K562 (cell line): ENCODE measurements around the gene ZBTB9. TPM values are rescaled to one million over a fixed set of nuclear protein-coding genes. Genes with fewer than 3 reads are reported as not detected.

Source experiments
- ATAC-seq: fragments of 200-7000 bp; cut with Tn5 transposase; 3 replicates; pipeline ENCODE4 v1.9.1; 2020; ENCODE audit warnings: moderate library complexity
- BruUV-seq: library from RNA; stranded (reverse); fragments of 400-500 nt; replicated peaks from 2 replicates; lab custom pipeline; 2021; lab: Mats Ljungman, UMichigan
- CTCF ChIA-PET: fragments of 300-600 bp; formaldehyde crosslinking; extraction: SDS; loops from one replicate; lab custom pipeline; 2021; ENCODE audit warnings: low intra/inter-chr PET ratio; lab: Yijun Ruan, JAX
- POLR2A ChIA-PET: fragments of 300-600, 350-650 bp; sonication (Branson Sonifier 250); formaldehyde crosslinking; extraction: SDS; loops from one replicate; lab custom pipeline; 2021; ENCODE audit warnings: antibody characterized with exemption, inconsistent platforms; lab: Yijun Ruan, JAX
- DNase-seq, 4 experiments: peaks; one replicate each; pipeline versions ENCODE4 v3.0.0 to v3.0.0-alpha.2; 2011 to 2018; ENCODE audit warnings: low spot score in 3 of 4, mixed read lengths in 3 of 4; ENCODE audit errors: extremely low read depth in 1 of 4
- FAIRE-seq: peaks from 2 replicates; lab custom pipeline; 2011; peaks lifted over from hg19 to GRCh38; lab: Jason Lieb, UNC
- H2AFZ ChIP-seq: 2 replicates; pipeline ENCODE4 v1.6.0; 2011; ENCODE audit warnings: low read depth, low read length, control low read depth, inconsistent platforms
- H3K27ac ChIP-seq: fragments of 200-600 bp; 3 replicates; pipeline ENCODE4 v1.8.0; 2011; ENCODE audit warnings: low read depth, mild to moderate bottlenecking, control low read depth, inconsistent platforms, low read length, moderate library complexity, mixed read lengths; ENCODE audit errors: extremely low read depth
- H3K27me3 ChIP-seq, 2 experiments: fragments of 300-600 bp in 1 of 2; 2 replicates in 1 of 2; 3 replicates in 1 of 2; pipeline versions ENCODE4 v1.6.0 to v1.8.0; 2011; ENCODE audit warnings: inconsistent platforms in 2 of 2, low read length in 2 of 2, mild to moderate bottlenecking in 1 of 2, mixed read lengths in 1 of 2, moderate library complexity in 1 of 2; ENCODE audit not compliant: control insufficient read depth in 2 of 2, insufficient read depth in 2 of 2
- H3K36me3 ChIP-seq: fragments of 300-600 bp; 3 replicates; pipeline ENCODE4 v1.8.0; 2011; ENCODE audit warnings: mild to moderate bottlenecking, low read length, inconsistent platforms; ENCODE audit not compliant: control insufficient read depth, insufficient read depth
- H3K4me1 ChIP-seq, 2 experiments: fragments of 200-600 bp in 1 of 2; replicated peaks in 1 of 2; 2 replicates in 1 of 2; 3 replicates in 1 of 2; pipeline versions ENCODE4 v1.5.1 to v1.8.0; 2011; ENCODE audit warnings: inconsistent platforms in 2 of 2, low read length in 2 of 2, mild to moderate bottlenecking in 1 of 2, mixed read lengths in 1 of 2, moderate library complexity in 1 of 2; ENCODE audit not compliant: control insufficient read depth in 2 of 2, insufficient read depth in 2 of 2
- H3K4me2 ChIP-seq: 2 replicates; pipeline ENCODE4 v1.6.1; 2011; ENCODE audit warnings: low read length, control low read depth, inconsistent platforms, mixed read lengths; ENCODE audit not compliant: insufficient read depth
- H3K4me3 ChIP-seq: fragments of 200-600 bp; sonication (generic), shearing (Covaris generic); 2 replicates; pipeline ENCODE4 v1.5.1; 2016; ENCODE audit warnings: control low read depth, inconsistent platforms
- H3K79me2 ChIP-seq: fragments of 200-600 bp; 3 replicates; pipeline ENCODE4 v1.8.0; 2011; ENCODE audit warnings: low read length, inconsistent platforms; ENCODE audit not compliant: control insufficient read depth, insufficient read depth
- H3K9ac ChIP-seq, 2 experiments: 2 replicates each; pipeline versions ENCODE4 v1.6.0 to v1.6.1; 2011; ENCODE audit warnings: low read depth in 2 of 2, low read length in 2 of 2, control low read depth in 1 of 2, inconsistent platforms in 1 of 2, mild to moderate bottlenecking in 1 of 2, mixed read lengths in 1 of 2; ENCODE audit not compliant: insufficient read depth in 1 of 2
- H3K9me1 ChIP-seq: one replicate; pipeline ENCODE4 v1.6.0; 2011; ENCODE audit warnings: inconsistent platforms, mild to moderate bottlenecking, low read length, moderate library complexity; ENCODE audit not compliant: control insufficient read depth, insufficient read depth
- H3K9me3 ChIP-seq: replicated peaks from 2 replicates; pipeline ENCODE4 v1.5.1; 2011; ENCODE audit warnings: low read depth, low read length, inconsistent platforms; ENCODE audit not compliant: control insufficient read depth, insufficient read depth
- H4K20me1 ChIP-seq: replicated peaks from 2 replicates; pipeline ENCODE4 v1.6.1; 2011; ENCODE audit warnings: low read length, inconsistent platforms, mixed read lengths; ENCODE audit not compliant: control insufficient read depth, insufficient read depth
- BRD4 ChIP-seq: fragments of 200-600 bp; sonication (generic); IDR thresholded peaks from 2 replicates; pipeline ENCODE4 v1.6.1; 2017; ENCODE audit warnings: inconsistent platforms
- CTBP1 ChIP-seq: fragments of 450-650 bp; IDR thresholded peaks from 2 replicates; pipeline ENCODE4 v1.6.1; 2016; ENCODE audit warnings: borderline replicate concordance
- DDX20 ChIP-seq: fragments of 450-650 bp; IDR thresholded peaks from 2 replicates; pipeline ENCODE4 v1.6.1; 2016; ENCODE audit warnings: missing genetic modification characterization, low read depth, mild to moderate bottlenecking, missing compliant biosample characterization, moderate library complexity
- ELF2 ChIP-seq: fragments of 250-450 bp; sonication (Bioruptor Pico); IDR thresholded peaks from 2 replicates; pipeline ENCODE4 v1.5.0; 2021; ENCODE audit warnings: mild to moderate bottlenecking
- POLR2H ChIP-seq: IDR thresholded peaks from 2 replicates; pipeline ENCODE4 v1.6.1; 2016; ENCODE audit warnings: missing genetic modification characterization, low read depth, mild to moderate bottlenecking, control low read depth, missing compliant biosample characterization, moderate library complexity
- TEAD4 ChIP-seq, 2 experiments: sonication (generic) in 1 of 2; formaldehyde crosslinking in 1 of 2; IDR thresholded peaks; 2 replicates each; pipeline versions ENCODE4 v1.6.1 to v1.8.0; 2012 to 2022; ENCODE audit warnings: borderline replicate concordance in 1 of 2, inconsistent platforms in 1 of 2, low read length in 1 of 2, mild to moderate bottlenecking in 1 of 2, missing genetic modification reagents in 1 of 2
- ZNF253 ChIP-seq: fragments of 250-450 bp; sonication (Bioruptor Pico); conservative IDR thresholded peaks from 2 replicates; pipeline ENCODE4 v1.6.1; 2021; ENCODE audit warnings: mild to moderate bottlenecking
- WGBS: fragments of 100-300 bp; shearing (Covaris generic); methylation state at CpG from one replicate; pipeline ENCODE4 v1.1.6; 2016; ENCODE audit warnings: low coverage, mixed read lengths; ENCODE audit not compliant: insufficient coverage; ENCODE audit errors: missing lambda C conversion rate; 5-methylcytosine and 5-hydroxymethylcytosine counted together
- in situ Hi-C: fragments of 300-500 bp; cut with MboI; formaldehyde crosslinking; loops from 4 replicates; pipeline ENCODE4 v1.15.0; 2018; ENCODE audit warnings: inconsistent platforms, mixed read lengths
- intact Hi-C: fragments of 100-400 bp; cut with micrococcal nuclease; formaldehyde crosslinking; loops from 2 replicates; pipeline ENCODE4 v1.14.2; 2022
- polyA plus RNA-seq, 8 experiments: library from polyadenylated mRNA; depleted of rRNA in 4 of 8; stranded (reverse) in 5 of 8; unstranded in 3 of 8; fragments of >200 nt; fragmentation: Nextera tagmentation in 2 of 8; fragmentation: Illumina TruSeq in 1 of 8; extraction: Ambion mirVana in 2 of 8; extraction: Trizol in 1 of 8; gene quantifications; 2 replicates each; pipeline versions ENCODE4 v1.2.1 to v1.2.3, GENCODE V29; 2011 to 2014; ENCODE audit warnings: inconsistent platforms in 1 of 8, missing spikeins in 1 of 8
- total RNA-seq, 7 experiments: library from RNA; depleted of rRNA in 6 of 7; stranded (reverse); fragments of >200 nt in 6 of 7; fragmentation: Illumina TruSeq in 2 of 7; extraction: Trizol in 2 of 7; gene quantifications; 2 replicates each; pipeline versions ENCODE4 v1.2.1 to v1.2.3, GENCODE V29; 2011 to 2021; ENCODE audit warnings: low replicate concordance in 1 of 7
- TF ChIP-seq, protein P1 (sequence below): fragments of 250-450 bp; sonication (Bioruptor Pico); IDR thresholded peaks from 2 replicates; pipeline ENCODE4 v1.8.0; 2021; ENCODE audit warnings: moderate library complexity, mild to moderate bottlenecking, inconsistent platforms
- TF ChIP-seq, protein P2 (sequence below), 2 experiments: fragments of 450-650 bp; IDR thresholded peaks; 2 replicates each; pipeline ENCODE4 v1.6.1; 2018; ENCODE audit warnings: mild to moderate bottlenecking in 2 of 2, low read depth in 1 of 2; ENCODE audit not compliant: partially characterized antibody in 2 of 2

Gene ZBTB9
- total and polyA plus RNA-seq, 9 of the 15 experiments (the other 6 are each of a cell fraction or from before 2014, with no cell fraction given), result 1.9 to 19.5 (median 10.4) TPM

- TF ChIP-seq, protein P1, sequence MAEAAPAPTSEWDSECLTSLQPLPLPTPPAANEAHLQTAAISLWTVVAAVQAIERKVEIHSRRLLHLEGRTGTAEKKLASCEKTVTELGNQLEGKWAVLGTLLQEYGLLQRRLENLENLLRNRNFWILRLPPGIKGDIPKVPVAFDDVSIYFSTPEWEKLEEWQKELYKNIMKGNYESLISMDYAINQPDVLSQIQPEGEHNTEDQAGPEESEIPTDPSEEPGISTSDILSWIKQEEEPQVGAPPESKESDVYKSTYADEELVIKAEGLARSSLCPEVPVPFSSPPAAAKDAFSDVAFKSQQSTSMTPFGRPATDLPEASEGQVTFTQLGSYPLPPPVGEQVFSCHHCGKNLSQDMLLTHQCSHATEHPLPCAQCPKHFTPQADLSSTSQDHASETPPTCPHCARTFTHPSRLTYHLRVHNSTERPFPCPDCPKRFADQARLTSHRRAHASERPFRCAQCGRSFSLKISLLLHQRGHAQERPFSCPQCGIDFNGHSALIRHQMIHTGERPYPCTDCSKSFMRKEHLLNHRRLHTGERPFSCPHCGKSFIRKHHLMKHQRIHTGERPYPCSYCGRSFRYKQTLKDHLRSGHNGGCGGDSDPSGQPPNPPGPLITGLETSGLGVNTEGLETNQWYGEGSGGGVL (CRISPR knock-in tag), result no peak
- TF ChIP-seq ELF2 (CRISPR knock-in tag) (no peak), BRD4 (peak; percentile 76), POLR2H (tag) (no peak), ZNF253 (CRISPR knock-in tag) (no peak)
Measured at GRCh38 chr6:33420491-33421343, 33.7 kb upstream of the ZBTB9 start (continued).

DNA sequence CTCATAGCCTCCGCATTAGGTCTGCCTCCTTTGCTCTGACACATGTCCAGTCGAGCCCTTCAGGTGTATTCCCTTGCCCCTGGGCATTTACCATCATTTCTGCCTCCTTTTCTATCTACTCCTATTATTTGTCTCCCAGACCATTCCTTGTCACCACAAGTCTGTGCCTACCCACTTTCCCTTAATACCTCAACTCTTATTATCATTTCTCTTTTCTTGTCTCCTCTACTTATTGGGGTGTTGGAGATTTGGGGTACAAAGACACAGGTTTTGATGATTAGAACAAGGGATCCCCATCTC is 33.1 kb upstream of the ZBTB9 start:
- 49% methylated on average over 2 of the region's 2 CpGs for WGBS
- Histone ChIP-seq H3K4me3 (no peak overlapping the region), H3K4me1 (peaks cover 43 to 45% of the 10 kb centered on the region in 2 experiments), H3K79me2 (peaks cover 27% of the 10 kb centered on the region), H4K20me1 (peaks cover 5% of the 10 kb centered on the region; the same call in 1 of the 2 replicates), H2AFZ (peak overlapping the region; percentile 70), H3K9ac (no peak overlapping the region), H3K27me3 (no peaks in the 10 kb centered on the region), H3K4me2 (peak overlapping the region; percentile 43; the same call in 1 of the 2 replicates), H3K36me3 (peaks cover 8% of the 10 kb centered on the region; the same call in 2 of the 3 replicates), H3K27ac (peak overlapping the region; percentile 32; the same call in 1 of the 3 replicates), H3K9me3 (no peaks in the 10 kb centered on the region), H3K9me1 (no peaks in the 10 kb centered on the region)
- DNase-seq (no peak), FAIRE-seq (no peak), ATAC-seq (no peak)
- intact Hi-C loops, result loop anchor here (10.0 kb wide), 2 partner anchors 46 to 296 kb away; no protein-coding TSS in a partner anchor
- BruUV-seq, result no TSS peak
- POLR2A ChIA-PET, result no interaction called here
- in situ Hi-C loops, result no loop called here
- CTCF ChIA-PET, result interaction anchor here (0.6 kb wide), 1 partner anchor 144 kb away, joined by 3 read pairs; the partner anchor contains the start of gene B3GALT4
- TF ChIP-seq, protein P2, sequence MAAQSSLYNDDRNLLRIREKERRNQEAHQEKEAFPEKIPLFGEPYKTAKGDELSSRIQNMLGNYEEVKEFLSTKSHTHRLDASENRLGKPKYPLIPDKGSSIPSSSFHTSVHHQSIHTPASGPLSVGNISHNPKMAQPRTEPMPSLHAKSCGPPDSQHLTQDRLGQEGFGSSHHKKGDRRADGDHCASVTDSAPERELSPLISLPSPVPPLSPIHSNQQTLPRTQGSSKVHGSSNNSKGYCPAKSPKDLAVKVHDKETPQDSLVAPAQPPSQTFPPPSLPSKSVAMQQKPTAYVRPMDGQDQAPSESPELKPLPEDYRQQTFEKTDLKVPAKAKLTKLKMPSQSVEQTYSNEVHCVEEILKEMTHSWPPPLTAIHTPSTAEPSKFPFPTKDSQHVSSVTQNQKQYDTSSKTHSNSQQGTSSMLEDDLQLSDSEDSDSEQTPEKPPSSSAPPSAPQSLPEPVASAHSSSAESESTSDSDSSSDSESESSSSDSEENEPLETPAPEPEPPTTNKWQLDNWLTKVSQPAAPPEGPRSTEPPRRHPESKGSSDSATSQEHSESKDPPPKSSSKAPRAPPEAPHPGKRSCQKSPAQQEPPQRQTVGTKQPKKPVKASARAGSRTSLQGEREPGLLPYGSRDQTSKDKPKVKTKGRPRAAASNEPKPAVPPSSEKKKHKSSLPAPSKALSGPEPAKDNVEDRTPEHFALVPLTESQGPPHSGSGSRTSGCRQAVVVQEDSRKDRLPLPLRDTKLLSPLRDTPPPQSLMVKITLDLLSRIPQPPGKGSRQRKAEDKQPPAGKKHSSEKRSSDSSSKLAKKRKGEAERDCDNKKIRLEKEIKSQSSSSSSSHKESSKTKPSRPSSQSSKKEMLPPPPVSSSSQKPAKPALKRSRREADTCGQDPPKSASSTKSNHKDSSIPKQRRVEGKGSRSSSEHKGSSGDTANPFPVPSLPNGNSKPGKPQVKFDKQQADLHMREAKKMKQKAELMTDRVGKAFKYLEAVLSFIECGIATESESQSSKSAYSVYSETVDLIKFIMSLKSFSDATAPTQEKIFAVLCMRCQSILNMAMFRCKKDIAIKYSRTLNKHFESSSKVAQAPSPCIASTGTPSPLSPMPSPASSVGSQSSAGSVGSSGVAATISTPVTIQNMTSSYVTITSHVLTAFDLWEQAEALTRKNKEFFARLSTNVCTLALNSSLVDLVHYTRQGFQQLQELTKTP (IDR thresholded peaks at IDR 0.05; ENCODE audit: low read depth in 1 of 2, partially characterized antibody in 2 of 2), result no peak
- TF ChIP-seq DDX20 (tag) (no peak), CTBP1 (no peak), TEAD4 (IDR thresholded peaks at IDR 0.05; ENCODE audit: low read length) (no peak), TEAD4 (CRISPR knock-in tag; IDR thresholded peaks at IDR 0.05; ENCODE audit: borderline replicate concordance) (no peak)
